ENCODE results near the gene GJB3.

Gene GJB3

GRCh38 chr1:34757386-34757785 is 23.6 kb upstream of the GJB3 start:
- DNase-seq (ENCODE audit: low read depth): no peak
- TF ChIP-seq MAX (IDR thresholded peaks at IDR 0.05; ENCODE audit: low read depth, low read length) (no peak), MYC (IDR thresholded peaks at IDR 0.05; ENCODE audit: low read depth, low read length) (no peak), CTCF (IDR thresholded peaks at IDR 0.05; ENCODE audit: low read depth, low read length) (no peak), POLR2A (IDR thresholded peaks at IDR 0.05; ENCODE audit: extremely low read depth, insufficient read length) (no peak)
- no peak overlapping the region for H3K4me3 ChIP-seq (ENCODE audit: low read depth, low read length)

GRCh38 chr1:34758751-34759150 is 22.3 kb upstream of the GJB3 start:
- H3K4me3 ChIP-seq (ENCODE audit: low read depth, low read length): no peak overlapping the region
- TF ChIP-seq MAX (IDR thresholded peaks at IDR 0.05; ENCODE audit: low read depth, low read length): no peak
- TF ChIP-seq MYC (IDR thresholded peaks at IDR 0.05; ENCODE audit: low read depth, low read length): no peak
- TF ChIP-seq CTCF (IDR thresholded peaks at IDR 0.05; ENCODE audit: low read depth, low read length): no peak
- no peak for TF ChIP-seq POLR2A (IDR thresholded peaks at IDR 0.05; ENCODE audit: extremely low read depth, insufficient read length)
- no peak for DNase-seq (ENCODE audit: low read depth)

- DNase-seq (ENCODE audit: low read depth): no peak
- no peak for TF ChIP-seq POLR2A (IDR thresholded peaks at IDR 0.05; ENCODE audit: extremely low read depth, insufficient read length)
- no peak for TF ChIP-seq CTCF (IDR thresholded peaks at IDR 0.05; ENCODE audit: low read depth, low read length)
- TF ChIP-seq MAX (IDR thresholded peaks at IDR 0.05; ENCODE audit: low read depth, low read length): no peak
- no peak for TF ChIP-seq MYC (IDR thresholded peaks at IDR 0.05; ENCODE audit: low read depth, low read length)
- no peak within 1 kb of the TSS for H3K4me3 ChIP-seq (ENCODE audit: low read depth, low read length)
Measured at GRCh38 chr1:34759503-34760357, 21.3 kb upstream of the GJB3 start, which contains the start of gene GJB4. Gene GJB4, plus strand, starts transcription at chr1:34759740. Its CDS starts 1,515 bp downstream, at chr1:34761255.

GRCh38 chr1:34761176-34761761 is 19.7 kb upstream of the GJB3 start:
- H3K4me3 ChIP-seq (ENCODE audit: low read depth, low read length): no peak overlapping the region
- no peak for DNase-seq (ENCODE audit: low read depth)

More at GRCh38 chr1:34761176-34761761, 19.7 kb upstream of the GJB3 start:
- TF ChIP-seq MYC (IDR thresholded peaks at IDR 0.05; ENCODE audit: low read depth, low read length) (no peak), CTCF (IDR thresholded peaks at IDR 0.05; ENCODE audit: low read depth, low read length) (no peak), MAX (IDR thresholded peaks at IDR 0.05; ENCODE audit: low read depth, low read length) (no peak), POLR2A (IDR thresholded peaks at IDR 0.05; ENCODE audit: extremely low read depth, insufficient read length) (no peak)

All from NB4 (cell line).